WTC11 (cell line): ENCODE results near the gene INTS4.

ENCODE experiments used
- ATF1 ChIP-seq: sonication (generic); formaldehyde crosslinking; IDR thresholded peaks from 2 replicates; pipeline ENCODE4 v1.8.1; 2023; ENCODE audit warnings: mild to moderate bottlenecking, moderate library complexity, missing genetic modification reagents
- ATF3 ChIP-seq: sonication (generic); formaldehyde crosslinking; conservative IDR thresholded peaks from 2 replicates; pipeline ENCODE4 v1.8.1; 2022; ENCODE audit warnings: mild to moderate bottlenecking, missing genetic modification reagents
- CREB1 ChIP-seq: sonication (generic); formaldehyde crosslinking; IDR thresholded peaks from 2 replicates; pipeline ENCODE4 v1.8.0; 2023; ENCODE audit warnings: mild to moderate bottlenecking, missing genetic modification reagents
- E2F4 ChIP-seq: sonication (generic); formaldehyde crosslinking; IDR thresholded peaks from 2 replicates; pipeline ENCODE4 v1.8.1; 2022; ENCODE audit warnings: low read depth, mild to moderate bottlenecking, moderate library complexity, missing genetic modification reagents, borderline replicate concordance
- NR3C1 ChIP-seq: sonication (generic); formaldehyde crosslinking; conservative IDR thresholded peaks from 2 replicates; pipeline ENCODE4 v1.8.1; 2023; ENCODE audit warnings: low read depth, mild to moderate bottlenecking, missing genetic modification reagents
- ZNF423 ChIP-seq: fragments of 250-450 bp; sonication (Bioruptor Pico); IDR thresholded peaks from 2 replicates; pipeline ENCODE4 v2.1.2; 2022; ENCODE audit warnings: mild to moderate bottlenecking, moderate library complexity

GRCh38 chr11:77993902-77994301 lies 566 bp downstream of the INTS4 start:
- TF ChIP-seq NR3C1 (no peak), E2F4 (CRISPR knock-in tag) (no peak), ATF3 (CRISPR knock-in tag) (no peak), ATF1 (CRISPR knock-in tag) (no peak), ZNF423 (CRISPR knock-in tag) (no peak), CREB1 (CRISPR knock-in tag) (no peak)
